GM20000 (cell line): ENCODE data around the gene RPS23.

Experiments
- DNase-seq: peaks from one replicate; pipeline ENCODE4 v3.0.0; 2012; ENCODE audit warnings: low spot score
- CTCF ChIP-seq: IDR thresholded peaks from 2 replicates; pipeline ENCODE4 v1.5.1; 2012; ENCODE audit warnings: mild to moderate bottlenecking, control low read depth; ENCODE audit errors: extremely low read depth, missing control alignments

RPS23 gene

GRCh38 chr5:82301190-82301589 is 23.0 kb upstream of the RPS23 start:
- no peak for DNase-seq
- no peak for TF ChIP-seq CTCF

- TF ChIP-seq CTCF, result no peak
These were observed 20.5 kb upstream of the RPS23 start for GRCh38 chr5:82298668-82299067.

GRCh38 chr5:82297711-82298110 is 19.6 kb upstream of the RPS23 start:
- no peak for DNase-seq
- TF ChIP-seq CTCF, result no peak

More at GRCh38 chr5:82298668-82299067, 20.5 kb upstream of the RPS23 start:
- no peak for DNase-seq

- DNase-seq, result no peak
- no peak for TF ChIP-seq CTCF
These were observed 18.8 kb upstream of the RPS23 start for GRCh38 chr5:82296929-82297328.

GRCh38 chr5:82295959-82296531 is 17.9 kb upstream of the RPS23 start:
- DNase-seq, result no peak
- no peak for TF ChIP-seq CTCF

GRCh38 chr5:82295144-82295543 is 17.0 kb upstream of the RPS23 start:
- no peak for DNase-seq
- no peak for TF ChIP-seq CTCF

- no peak for DNase-seq
- no peak for TF ChIP-seq CTCF
These were observed 13.3 kb upstream of the RPS23 start for GRCh38 chr5:82291420-82291819.
